GM06990 (cell line): ENCODE data around the gene ABCC10.

Experiments
- DNase-seq: peaks from one replicate; pipeline ENCODE4 v3.0.0-alpha.2; 2011; ENCODE audit not compliant: insufficient read length; ENCODE audit errors: extremely low read depth
- H3K27me3 ChIP-seq: replicated peaks from 2 replicates; pipeline ENCODE4 v1.6.0; 2011; ENCODE audit warnings: low read length; ENCODE audit not compliant: control insufficient read depth, insufficient read depth
- H3K36me3 ChIP-seq: 2 replicates; pipeline ENCODE4 v1.5.1; 2011; ENCODE audit warnings: low read length; ENCODE audit not compliant: control insufficient read depth, insufficient read depth
- H3K4me3 ChIP-seq: replicated peaks from 2 replicates; pipeline ENCODE4 v1.5.1; 2011; ENCODE audit warnings: low read depth, mild to moderate bottlenecking, control low read depth, low read length
- CTCF ChIP-seq: IDR thresholded peaks from 2 replicates; pipeline ENCODE4 v1.5.1; 2011; ENCODE audit warnings: low read length, control low read depth, mild to moderate bottlenecking, inconsistent platforms; ENCODE audit not compliant: insufficient read depth, poor library complexity, severe bottlenecking

Gene ABCC10

DNA sequence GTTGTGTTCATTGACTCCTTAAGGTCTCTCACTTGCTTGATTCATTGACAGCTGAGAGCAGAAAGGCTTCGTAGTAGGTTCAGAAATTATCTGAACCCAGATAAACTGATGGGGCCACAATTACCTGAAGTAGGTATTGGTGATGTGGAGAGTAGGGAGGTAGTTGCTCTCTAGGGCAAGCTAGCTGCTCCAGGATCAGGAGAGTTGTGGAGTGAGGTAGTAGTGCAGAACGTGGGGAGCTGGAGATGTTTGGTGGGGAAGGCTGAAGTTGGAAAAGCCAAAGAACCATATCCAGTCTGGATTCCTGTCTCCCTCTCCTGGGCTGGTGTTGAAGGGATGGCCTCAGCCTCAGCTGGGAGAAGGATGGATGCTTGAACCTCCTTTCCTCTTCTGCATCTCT lies 65.9 kb downstream of the ABCC10 start:
- no peak overlapping the region for H3K4me3 ChIP-seq
- no peaks in the 10 kb centered on the region for H3K27me3 ChIP-seq
- peaks cover 7% of the 10 kb centered on the region for H3K36me3 ChIP-seq
- no peak for DNase-seq
- no peak for TF ChIP-seq CTCF

DNA sequence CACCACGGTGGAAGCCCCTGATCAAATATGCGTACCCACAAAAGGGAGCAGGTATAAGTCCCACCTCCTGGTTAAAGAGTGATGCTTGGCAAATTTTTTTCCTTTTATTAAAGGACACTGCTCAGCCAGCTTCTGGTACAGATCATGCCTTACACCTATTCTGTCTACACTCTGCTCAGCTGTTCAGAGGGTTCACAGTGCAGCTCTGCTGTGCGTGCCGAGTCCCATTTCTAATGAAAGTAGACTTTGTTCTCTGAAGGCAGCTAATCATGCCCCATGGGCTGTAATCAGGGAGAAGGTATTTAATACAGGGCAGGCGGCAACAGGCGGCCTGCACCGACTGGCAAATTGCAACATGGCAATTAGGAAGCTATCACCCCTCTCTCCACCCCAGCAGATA lies 66.5 kb downstream of the ABCC10 start:
- no peak for TF ChIP-seq CTCF
- Histone ChIP-seq H3K36me3 (peaks cover 11% of the 10 kb centered on the region), H3K27me3 (no peaks in the 10 kb centered on the region), H3K4me3 (no peak overlapping the region)
- DNase-seq: no peak

- Histone ChIP-seq H3K27me3 (no peaks in the 10 kb centered on the region), H3K36me3 (peaks cover 16% of the 10 kb centered on the region)
- DNase-seq: no peak
These were observed 67.0 kb downstream of the ABCC10 start for GRCh38 chr6:43494321-43494720.

DNA sequence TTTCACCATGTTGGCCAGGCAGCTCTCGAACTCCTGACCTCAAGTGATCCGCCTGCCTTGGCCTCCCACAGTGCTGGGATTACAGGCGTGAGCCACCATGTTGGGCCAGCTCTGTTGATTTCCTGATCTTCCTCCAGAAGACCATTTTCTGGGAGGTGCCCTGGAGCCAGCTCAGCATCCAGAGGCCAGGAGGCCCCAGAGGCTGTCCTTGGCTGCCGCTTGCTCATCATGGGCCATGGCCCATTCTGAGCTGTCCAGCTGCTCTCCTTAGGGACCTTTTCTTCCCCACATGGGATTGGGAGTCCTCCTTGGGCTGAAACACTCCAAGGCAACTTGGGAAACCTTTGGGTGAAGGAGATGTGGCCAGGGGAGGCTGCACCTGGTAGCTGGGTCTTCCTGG lies 67.4 kb downstream of the ABCC10 start:
- TF ChIP-seq CTCF: no peak
- peaks cover 13% of the 10 kb centered on the region for H3K36me3 ChIP-seq
- no peak overlapping the region for H3K4me3 ChIP-seq
- H3K27me3 ChIP-seq: no peaks in the 10 kb centered on the region
- no peak for DNase-seq

More at GRCh38 chr6:43494321-43494720, 67.0 kb downstream of the ABCC10 start:
- H3K4me3 ChIP-seq: no peak overlapping the region
- no peak for TF ChIP-seq CTCF

DNA sequence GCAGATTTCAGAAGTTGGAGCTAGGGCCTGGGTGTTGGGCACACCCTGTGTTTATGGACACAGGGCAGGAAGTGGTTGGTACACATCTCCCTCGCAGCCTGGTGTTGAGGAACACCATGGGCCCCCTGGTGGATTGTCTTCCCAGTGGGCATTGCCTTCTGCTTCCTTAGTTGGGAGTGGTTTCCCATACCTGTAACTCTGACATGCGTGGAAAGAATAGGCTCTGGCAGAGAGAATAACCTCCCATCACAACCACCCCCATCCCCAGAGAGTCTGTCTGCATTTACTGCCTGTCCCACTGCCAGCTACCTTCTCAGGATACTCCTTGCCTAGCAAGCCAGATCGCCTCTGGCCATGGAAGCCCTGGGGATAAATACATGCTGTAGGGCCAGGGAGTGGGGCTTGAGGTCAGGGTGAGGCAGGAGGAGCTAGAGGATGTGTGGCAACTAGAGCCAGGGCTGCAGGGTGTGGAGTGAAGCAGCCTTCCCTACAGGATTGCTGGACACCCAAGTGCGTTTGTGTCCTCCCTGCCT lies 68.1 kb downstream of the ABCC10 start:
- TF ChIP-seq CTCF: peak; percentile 4
- DNase-seq: no peak
- Histone ChIP-seq H3K4me3 (no peak overlapping the region), H3K36me3 (peaks cover 17% of the 10 kb centered on the region), H3K27me3 (no peaks in the 10 kb centered on the region)
